ENCODE data around the gene STK39. TPM values are rescaled to one million over a fixed set of nuclear protein-coding genes. Genes with fewer than 3 reads are reported as not detected.
"Not testable (repeated sequence)": the region's sequence is repeated elsewhere in the genome, so short reads cannot be mapped to it uniquely, and the experiment has no call there.

The STK39 gene
- total RNA-seq, 2 donors from 2014 or later = 50.4 to 53.2 TPM

- intact Hi-C loops (cut with DNase I, micrococcal nuclease) = no loop called here
- ATAC-seq (no peak), DNase-seq (no peak)
These were observed 203.2 kb downstream of the STK39 start for GRCh38 chr2:168044176-168044575.

- DNase-seq; intact Hi-C loops (cut with DNase I, micrococcal nuclease); ATAC-seq: not testable (repeated sequence)
These were observed 205.1 kb downstream of the STK39 start for GRCh38 chr2:168042127-168042824.

- ATAC-seq (no peak), DNase-seq (no peak)
- intact Hi-C loops (cut with DNase I, micrococcal nuclease) = no loop called here
These were observed 207.5 kb downstream of the STK39 start for GRCh38 chr2:168039881-168040280.

GRCh38 chr2:168037778-168038177 is 209.6 kb downstream of the STK39 start:
- DNase-seq (no peak), ATAC-seq (no peak)
- intact Hi-C loops (cut with DNase I, micrococcal nuclease) = no loop called here

GRCh38 chr2:168035458-168035857 is 211.9 kb downstream of the STK39 start:
- ATAC-seq (no peak), DNase-seq (no peak)
- intact Hi-C loops (cut with DNase I, micrococcal nuclease) = no loop called here

GRCh38 chr2:168034616-168035015 is 212.8 kb downstream of the STK39 start:
- intact Hi-C loops (cut with DNase I, micrococcal nuclease) = no loop called here
- DNase-seq (no peak), ATAC-seq (no peak)

- intact Hi-C loops (cut with DNase I, micrococcal nuclease) = no loop called here
- ATAC-seq = no peak
- DNase-seq = no peak
These were observed 213.4 kb downstream of the STK39 start for GRCh38 chr2:168033966-168034365.

GRCh38 chr2:168032091-168032490 is 215.3 kb downstream of the STK39 start:
- intact Hi-C loops (cut with DNase I, micrococcal nuclease) = no loop called here
- ATAC-seq (no peak), DNase-seq (no peak)

- ATAC-seq = no peak
- intact Hi-C loops (cut with DNase I, micrococcal nuclease) = no loop called here
These were observed 216.4 kb downstream of the STK39 start for GRCh38 chr2:168030862-168031624.

GRCh38 chr2:168029071-168029470 is 218.3 kb downstream of the STK39 start:
- intact Hi-C loops (cut with DNase I, micrococcal nuclease) = no loop called here
- DNase-seq (no peak), ATAC-seq (no peak)

More at GRCh38 chr2:168030862-168031624, 216.4 kb downstream of the STK39 start:
- DNase-seq = no peak

GRCh38 chr2:168028362-168028761 is 219.0 kb downstream of the STK39 start:
- intact Hi-C loops (cut with DNase I, micrococcal nuclease) = no loop called here
- peak; percentile 73 for ATAC-seq
- DNase-seq = no peak

- intact Hi-C loops (cut with DNase I, micrococcal nuclease) = no loop called here
- DNase-seq = no peak
- ATAC-seq = no peak
These were observed 221.8 kb downstream of the STK39 start for GRCh38 chr2:168025487-168026202.

- DNase-seq = no peak
- ATAC-seq = no peak
- intact Hi-C loops (cut with DNase I, micrococcal nuclease) = no loop called here
These were observed 222.9 kb downstream of the STK39 start for GRCh38 chr2:168024459-168024858.

GRCh38 chr2:168021800-168022587 is 225.4 kb downstream of the STK39 start:
- ATAC-seq (no peak), DNase-seq (no peak)
- intact Hi-C loops (cut with DNase I, micrococcal nuclease) = no loop called here

- intact Hi-C loops (cut with DNase I, micrococcal nuclease) = no loop called here
- DNase-seq = no peak
- ATAC-seq = no peak
These were observed 232.0 kb downstream of the STK39 start for GRCh38 chr2:168015274-168015953.

GRCh38 chr2:168009900-168010299 is 237.5 kb downstream of the STK39 start:
- intact Hi-C loops (cut with DNase I, micrococcal nuclease) = no loop called here
- DNase-seq = no peak
- peak; percentile 36 for ATAC-seq

GRCh38 chr2:168008646-168009195 is 238.7 kb downstream of the STK39 start:
- intact Hi-C loops (cut with DNase I, micrococcal nuclease) = no loop called here
- ATAC-seq = peak; percentile 91
- DNase-seq = peak; percentile 42 to 49

GRCh38 chr2:168006498-168006897 is 240.9 kb downstream of the STK39 start:
- ATAC-seq (peak; percentile 54), DNase-seq (peak in 1 of 2 donors; percentile 23)
- intact Hi-C loops (cut with DNase I, micrococcal nuclease) = no loop called here
